GM20000 (cell line): ENCODE results near the gene PTPN5.

Experiments
- DNase-seq: peaks from one replicate; pipeline ENCODE4 v3.0.0; 2012; ENCODE audit warnings: low spot score
- TF ChIP-seq, protein P1 (sequence below): IDR thresholded peaks from 2 replicates; pipeline ENCODE4 v1.5.1; 2012; ENCODE audit warnings: mild to moderate bottlenecking, control low read depth; ENCODE audit errors: extremely low read depth, missing control alignments

The PTPN5 gene

GRCh38 chr11:18730020-18730419 lies 61.6 kb downstream of the PTPN5 start:
- no peak for DNase-seq
- TF ChIP-seq, protein P1, sequence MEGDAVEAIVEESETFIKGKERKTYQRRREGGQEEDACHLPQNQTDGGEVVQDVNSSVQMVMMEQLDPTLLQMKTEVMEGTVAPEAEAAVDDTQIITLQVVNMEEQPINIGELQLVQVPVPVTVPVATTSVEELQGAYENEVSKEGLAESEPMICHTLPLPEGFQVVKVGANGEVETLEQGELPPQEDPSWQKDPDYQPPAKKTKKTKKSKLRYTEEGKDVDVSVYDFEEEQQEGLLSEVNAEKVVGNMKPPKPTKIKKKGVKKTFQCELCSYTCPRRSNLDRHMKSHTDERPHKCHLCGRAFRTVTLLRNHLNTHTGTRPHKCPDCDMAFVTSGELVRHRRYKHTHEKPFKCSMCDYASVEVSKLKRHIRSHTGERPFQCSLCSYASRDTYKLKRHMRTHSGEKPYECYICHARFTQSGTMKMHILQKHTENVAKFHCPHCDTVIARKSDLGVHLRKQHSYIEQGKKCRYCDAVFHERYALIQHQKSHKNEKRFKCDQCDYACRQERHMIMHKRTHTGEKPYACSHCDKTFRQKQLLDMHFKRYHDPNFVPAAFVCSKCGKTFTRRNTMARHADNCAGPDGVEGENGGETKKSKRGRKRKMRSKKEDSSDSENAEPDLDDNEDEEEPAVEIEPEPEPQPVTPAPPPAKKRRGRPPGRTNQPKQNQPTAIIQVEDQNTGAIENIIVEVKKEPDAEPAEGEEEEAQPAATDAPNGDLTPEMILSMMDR, result no peak

GRCh38 chr11:18729426-18729825 lies 62.2 kb downstream of the PTPN5 start:
- TF ChIP-seq, protein P1, result no peak
- no peak for DNase-seq

GRCh38 chr11:18728658-18729057 lies 62.9 kb downstream of the PTPN5 start:
- TF ChIP-seq, protein P1, result no peak
- no peak for DNase-seq

- TF ChIP-seq, protein P1, result peak; percentile 88
- DNase-seq, result peak; percentile 82
Observed at GRCh38 chr11:18727479-18728236, 63.9 kb downstream of the PTPN5 start.

GRCh38 chr11:18726040-18726439 lies 65.6 kb downstream of the PTPN5 start, which contains the start of gene IGSF22:
TSS of gene IGSF22 (minus strand) at chr11:18726188. CDS start at chr11:18724236, 1,952 bp downstream.
- TF ChIP-seq, protein P1, result no peak
- DNase-seq, result no peak

GRCh38 chr11:18723991-18724390 lies 67.6 kb downstream of the PTPN5 start:
- TF ChIP-seq, protein P1, result no peak
- DNase-seq, result no peak

GRCh38 chr11:18722293-18722637 lies 69.3 kb downstream of the PTPN5 start:
- DNase-seq, result no peak
- TF ChIP-seq, protein P1, result no peak
